Natural killer cell (primary cell): ENCODE results near the gene RGS18. TPM values are rescaled to one million over a fixed set of nuclear protein-coding genes. Genes with fewer than 3 reads are reported as not detected.

ENCODE experiments used
- ATAC-seq, 3 donors: fragments of 150-1000 bp in 2 of 3; fragments of 200-7000 bp in 1 of 3; cut with Tn5 transposase; 1 replicate in 1 of 3; 2 replicates in 2 of 3; pipeline ENCODE4 v1.10.0; 2021; ENCODE audit warnings: mild to moderate bottlenecking in 2 of 3, moderate library complexity in 2 of 3
- DNase-seq, 2 donors: peaks; one replicate each; pipeline versions ENCODE4 v3.0.0 to v3.0.0-alpha.2; 2013 to 2021; ENCODE audit warnings: mixed read lengths in 1 of 2
- H3K27ac ChIP-seq: one replicate; pipeline ENCODE4 v1.5.1; 2013; ENCODE audit warnings: mild to moderate bottlenecking, low read length
- H3K27me3 ChIP-seq: one replicate; pipeline ENCODE4 v1.6.1; 2013; ENCODE audit warnings: low read length; ENCODE audit not compliant: control insufficient read depth, insufficient read depth
- H3K36me3 ChIP-seq: one replicate; pipeline ENCODE4 v1.6.1; 2013; ENCODE audit warnings: low read length; ENCODE audit not compliant: control insufficient read depth, insufficient read depth
- H3K4me1 ChIP-seq: one replicate; pipeline ENCODE4 v1.6.1; 2013; ENCODE audit warnings: low read length; ENCODE audit not compliant: control insufficient read depth, insufficient read depth
- H3K4me3 ChIP-seq: one replicate; pipeline ENCODE4 v1.5.1; 2013; ENCODE audit warnings: low read length
- H3K9me3 ChIP-seq: one replicate; pipeline ENCODE4 v1.6.1; 2013; ENCODE audit warnings: low read length; ENCODE audit not compliant: control insufficient read depth, insufficient read depth
- H3K27ac Mint-ChIP-seq, 2 donors: one replicate each; pipeline ENCODE4 v1.8.0; 2022; ENCODE audit warnings: mild to moderate bottlenecking in 2 of 2, mixed read lengths in 2 of 2, moderate library complexity in 1 of 2
- H3K27me3 Mint-ChIP-seq, 2 donors: one replicate each; pipeline ENCODE4 v1.8.0; 2022; ENCODE audit warnings: low read depth in 2 of 2, mixed read lengths in 2 of 2
- H3K36me3 Mint-ChIP-seq: one replicate; pipeline ENCODE4 v1.8.0; 2022; ENCODE audit warnings: mixed read lengths
- H3K4me1 Mint-ChIP-seq, 2 donors: one replicate each; pipeline ENCODE4 v1.8.0; 2022; ENCODE audit warnings: mixed read lengths in 2 of 2
- H3K4me3 Mint-ChIP-seq: one replicate; pipeline ENCODE4 v1.8.0; 2022; ENCODE audit warnings: mild to moderate bottlenecking, moderate library complexity, mixed read lengths
- H3K9me3 Mint-ChIP-seq, 2 donors: one replicate each; pipeline ENCODE4 v1.8.0; 2022; ENCODE audit warnings: mixed read lengths in 2 of 2
- WGBS: methylation state at CpG from one replicate; pipeline ENCODE4 v1.1.7; 2013; ENCODE audit warnings: missing lambda C conversion rate; ENCODE audit not compliant: insufficient coverage; 5-methylcytosine and 5-hydroxymethylcytosine counted together
- intact Hi-C: fragments of 100-400 bp; cut with micrococcal nuclease; formaldehyde crosslinking; loops from one replicate; pipeline ENCODE4 v1.14.2; 2022
- total RNA-seq, 4 donors: library from RNA; stranded (reverse); fragments of 120-200 nt in 1 of 4; gene quantifications; one replicate each; pipeline versions ENCODE4 v1.2.3 to v1.2.4, GENCODE V29; 2013 to 2022
- TF ChIP-seq, protein P1 (sequence below): fragments of 200-600 bp; IDR thresholded peaks from one replicate; pipeline ENCODE4 v1.8.0; 2022; ENCODE audit warnings: antibody characterized with exemption

RGS18 gene
- total RNA-seq, 3 donors from 2014 or later (not counting 1 experiment from before 2014, with no cell fraction given): 4.5 to 21.9 (median 17.2) TPM

DNA sequence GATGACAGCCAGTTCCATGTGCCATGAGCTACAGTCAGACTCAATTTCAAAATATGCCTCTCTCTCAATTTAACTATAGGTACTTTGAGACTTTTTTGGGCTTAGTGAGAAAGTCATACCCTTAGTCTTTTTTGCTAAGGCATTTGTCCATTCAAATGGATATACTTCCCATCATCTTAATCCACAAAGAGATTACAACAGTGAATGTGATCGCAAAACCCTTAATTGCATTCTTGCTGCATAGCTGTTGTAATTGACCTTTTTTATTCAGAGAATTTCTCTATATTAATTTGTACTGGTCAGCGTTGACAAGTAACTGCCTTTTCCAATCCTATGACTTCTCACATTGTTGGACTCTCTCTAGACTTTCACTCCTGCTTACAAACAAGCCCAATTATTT, 38.6 kb upstream of the RGS18 start:
- H3K27me3 ChIP-seq: no peaks in the 10 kb centered on the region
- no peaks in the 10 kb centered on the region for H3K4me1 ChIP-seq
- Mint-ChIP-seq H3K27me3 (no peaks in the 10 kb centered on the region), H3K4me3 (no peak overlapping the region), H3K36me3 (no peaks in the 10 kb centered on the region), H3K9me3 (peaks cover 9 to 12% of the 10 kb centered on the region in 2 donors), H3K27ac (no peak overlapping the region), H3K4me1 (no peaks in the 10 kb centered on the region)
- ATAC-seq (no peak), DNase-seq (no peak)
- no peak overlapping the region for H3K4me3 ChIP-seq
- TF ChIP-seq, protein P1, sequence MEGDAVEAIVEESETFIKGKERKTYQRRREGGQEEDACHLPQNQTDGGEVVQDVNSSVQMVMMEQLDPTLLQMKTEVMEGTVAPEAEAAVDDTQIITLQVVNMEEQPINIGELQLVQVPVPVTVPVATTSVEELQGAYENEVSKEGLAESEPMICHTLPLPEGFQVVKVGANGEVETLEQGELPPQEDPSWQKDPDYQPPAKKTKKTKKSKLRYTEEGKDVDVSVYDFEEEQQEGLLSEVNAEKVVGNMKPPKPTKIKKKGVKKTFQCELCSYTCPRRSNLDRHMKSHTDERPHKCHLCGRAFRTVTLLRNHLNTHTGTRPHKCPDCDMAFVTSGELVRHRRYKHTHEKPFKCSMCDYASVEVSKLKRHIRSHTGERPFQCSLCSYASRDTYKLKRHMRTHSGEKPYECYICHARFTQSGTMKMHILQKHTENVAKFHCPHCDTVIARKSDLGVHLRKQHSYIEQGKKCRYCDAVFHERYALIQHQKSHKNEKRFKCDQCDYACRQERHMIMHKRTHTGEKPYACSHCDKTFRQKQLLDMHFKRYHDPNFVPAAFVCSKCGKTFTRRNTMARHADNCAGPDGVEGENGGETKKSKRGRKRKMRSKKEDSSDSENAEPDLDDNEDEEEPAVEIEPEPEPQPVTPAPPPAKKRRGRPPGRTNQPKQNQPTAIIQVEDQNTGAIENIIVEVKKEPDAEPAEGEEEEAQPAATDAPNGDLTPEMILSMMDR: no peak
- H3K36me3 ChIP-seq: no peaks in the 10 kb centered on the region
- intact Hi-C loops: no loop called here
- H3K9me3 ChIP-seq: no peaks in the 10 kb centered on the region
- no peak overlapping the region for H3K27ac ChIP-seq
- 92% methylated on average over 2 of the region's 2 CpGs for WGBS

DNA sequence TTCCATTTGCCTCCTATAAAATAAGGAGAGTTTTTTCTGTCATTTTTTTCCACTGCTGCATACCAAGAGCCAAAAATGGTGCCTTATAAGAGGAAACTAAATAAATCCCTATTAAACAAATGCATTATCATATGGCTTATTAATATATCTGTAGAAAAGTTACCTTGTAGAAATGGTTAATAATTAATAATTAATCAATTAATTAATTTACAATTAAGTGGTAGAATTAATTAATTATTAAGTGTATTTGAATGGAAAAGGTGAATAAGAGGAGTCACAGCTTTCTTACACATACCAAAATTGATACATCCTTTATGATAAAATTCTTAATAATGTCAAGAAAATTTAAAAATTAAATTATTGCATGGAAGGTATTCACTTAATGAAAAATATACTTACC, 35.6 kb upstream of the RGS18 start:
- no peak overlapping the region for H3K4me3 Mint-ChIP-seq
- H3K36me3 Mint-ChIP-seq: no peaks in the 10 kb centered on the region
- Histone ChIP-seq H3K4me1 (no peaks in the 10 kb centered on the region), H3K27me3 (no peaks in the 10 kb centered on the region), H3K36me3 (no peaks in the 10 kb centered on the region), H3K4me3 (no peak overlapping the region), H3K9me3 (no peaks in the 10 kb centered on the region), H3K27ac (no peak overlapping the region)
- no peaks in the 10 kb centered on the region for H3K4me1 Mint-ChIP-seq
- ATAC-seq (no peak), DNase-seq (no peak)
- TF ChIP-seq, protein P1: no peak
- H3K27me3 Mint-ChIP-seq: no peaks in the 10 kb centered on the region
- no peak overlapping the region for H3K27ac Mint-ChIP-seq
- H3K9me3 Mint-ChIP-seq: peaks cover 3 to 4% of the 10 kb centered on the region in 2 donors
- intact Hi-C loops: no loop called here

GRCh38 chr1:192123212-192123611, 35.0 kb upstream of the RGS18 start:
- Mint-ChIP-seq H3K4me1 (no peaks in the 10 kb centered on the region), H3K9me3 (peaks cover 3 to 4% of the 10 kb centered on the region in 2 donors), H3K36me3 (no peaks in the 10 kb centered on the region), H3K27me3 (no peaks in the 10 kb centered on the region), H3K27ac (no peak overlapping the region), H3K4me3 (no peak overlapping the region)
- Histone ChIP-seq H3K27me3 (no peaks in the 10 kb centered on the region), H3K9me3 (no peaks in the 10 kb centered on the region), H3K27ac (no peak overlapping the region), H3K4me3 (no peak overlapping the region), H3K4me1 (no peaks in the 10 kb centered on the region), H3K36me3 (no peaks in the 10 kb centered on the region)
- intact Hi-C loops: no loop called here
- 83% methylated on average over 1 of the region's 2 CpGs for WGBS
- ATAC-seq (no peak), DNase-seq (no peak)
- TF ChIP-seq, protein P1: no peak

DNA sequence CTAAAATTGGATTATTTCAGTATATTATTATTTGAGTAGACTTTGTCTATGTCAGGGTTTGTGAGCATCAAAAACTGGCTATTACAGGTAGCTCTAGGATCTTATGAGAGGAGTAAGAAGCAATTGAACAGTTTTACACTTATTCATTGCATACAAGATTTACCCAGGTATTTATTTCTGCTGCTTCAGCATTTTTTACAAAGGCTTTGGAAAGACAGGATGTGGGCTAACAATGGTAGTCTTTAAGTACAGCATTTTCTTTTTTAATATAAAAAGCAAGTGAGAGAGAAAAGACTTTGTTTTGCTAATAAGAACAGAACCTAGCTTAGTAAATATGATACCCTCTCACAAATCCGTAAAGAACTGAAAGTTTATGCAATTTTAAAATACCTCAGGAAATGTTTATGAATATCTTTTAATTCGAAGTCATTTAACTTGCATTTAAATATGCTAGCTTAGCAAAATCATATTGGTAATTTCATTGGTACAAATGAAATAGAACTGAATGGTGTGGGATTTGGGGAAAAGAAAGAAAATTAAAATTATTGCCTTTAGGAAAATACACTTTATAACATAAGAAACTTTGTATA, 32.1 kb upstream of the RGS18 start:
- no peak overlapping the region for H3K4me3 Mint-ChIP-seq
- H3K27ac ChIP-seq: no peak overlapping the region
- H3K36me3 ChIP-seq: no peaks in the 10 kb centered on the region
- peaks cover 2 to 3% of the 10 kb centered on the region in 2 donors for H3K9me3 Mint-ChIP-seq
- no peaks in the 10 kb centered on the region for H3K27me3 ChIP-seq
- no peaks in the 10 kb centered on the region for H3K36me3 Mint-ChIP-seq
- TF ChIP-seq, protein P1: no peak
- H3K27ac Mint-ChIP-seq: no peak overlapping the region
- no peaks in the 10 kb centered on the region for H3K9me3 ChIP-seq
- ATAC-seq (no peak), DNase-seq (no peak)
- H3K27me3 Mint-ChIP-seq: no peaks in the 10 kb centered on the region
- no CpG with 5 or more reads among the region's 2 CpGs for WGBS
- H3K4me3 ChIP-seq: no peak overlapping the region
- no peaks in the 10 kb centered on the region for H3K4me1 ChIP-seq
- intact Hi-C loops: no loop called here
- H3K4me1 Mint-ChIP-seq: no peaks in the 10 kb centered on the region
